Liver (tissue), 9 donors: Measurements from ENCODE around the gene SRXN1. TPM values are rescaled to one million over a fixed set of nuclear protein-coding genes. Genes with fewer than 3 reads are reported as not detected.

ENCODE experiments used
- DNase-seq: peaks from one replicate; pipeline ENCODE4 v3.0.0-alpha.2; 2017; ENCODE audit warnings: low spot score
- H3K27ac ChIP-seq, 2 donors: one replicate each; pipeline ENCODE4 v1.7.0; 2013; ENCODE audit warnings: inconsistent platforms in 2 of 2, low read length in 2 of 2, control low read depth in 1 of 2, low read depth in 1 of 2, mild to moderate bottlenecking in 1 of 2
- H3K27me3 ChIP-seq, 4 donors: one replicate each; pipeline versions ENCODE4 v1.6.1 to v1.7.0; 2013; ENCODE audit warnings: low read length in 3 of 4, inconsistent platforms in 1 of 4, mild to moderate bottlenecking in 1 of 4, moderate library complexity in 1 of 4; ENCODE audit not compliant: control insufficient read depth in 4 of 4, insufficient read depth in 4 of 4
- H3K36me3 ChIP-seq, 4 donors: one replicate each; pipeline versions ENCODE4 v1.6.1 to v1.7.0; 2013; ENCODE audit warnings: low read length in 3 of 4, mild to moderate bottlenecking in 3 of 4, low read depth in 1 of 4, moderate library complexity in 1 of 4; ENCODE audit not compliant: control insufficient read depth in 4 of 4, insufficient read depth in 3 of 4
- H3K4me1 ChIP-seq, 4 donors: one replicate each; pipeline versions ENCODE4 v1.6.1 to v1.7.0; 2013; ENCODE audit warnings: low read length in 3 of 4, mild to moderate bottlenecking in 3 of 4, moderate library complexity in 1 of 4; ENCODE audit not compliant: control insufficient read depth in 4 of 4, insufficient read depth in 4 of 4
- H3K4me3 ChIP-seq, 3 donors: one replicate each; pipeline versions ENCODE4 v1.6.1 to v1.7.0; 2013; ENCODE audit warnings: low read length in 3 of 3, control low read depth in 1 of 3, low read depth in 1 of 3, mild to moderate bottlenecking in 1 of 3
- H3K9ac ChIP-seq, 2 donors: one replicate each; pipeline ENCODE4 v1.7.0; 2013; ENCODE audit warnings: low read length in 2 of 2, mild to moderate bottlenecking in 2 of 2, moderate library complexity in 2 of 2, control low read depth in 1 of 2, low read depth in 1 of 2
- H3K9me3 ChIP-seq, 4 donors: one replicate each; pipeline versions ENCODE4 v1.6.1 to v1.7.0; 2013; ENCODE audit warnings: low read length in 3 of 4; ENCODE audit not compliant: control insufficient read depth in 4 of 4
- ATF3 ChIP-seq: IDR thresholded peaks from 2 replicates; pipeline ENCODE4 v1.6.1; 2016; ENCODE audit warnings: antibody characterized with exemption
- EGR1 ChIP-seq, 2 donors: IDR thresholded peaks; 2 replicates each; pipeline ENCODE4 v1.6.1; 2016 to 2018; ENCODE audit warnings: antibody characterized with exemption in 2 of 2, low read depth in 2 of 2
- FOXA1 ChIP-seq: IDR thresholded peaks from 2 replicates; pipeline ENCODE4 v1.6.1; 2016; ENCODE audit warnings: antibody characterized with exemption
- FOXA2 ChIP-seq: IDR thresholded peaks from 2 replicates; pipeline ENCODE4 v1.6.1; 2016; ENCODE audit warnings: antibody characterized with exemption
- GABPA ChIP-seq, 2 donors: IDR thresholded peaks in 1 of 2; conservative IDR thresholded peaks in 1 of 2; 2 replicates each; pipeline ENCODE4 v1.6.1; 2016; ENCODE audit warnings: antibody characterized with exemption in 2 of 2, mild to moderate bottlenecking in 1 of 2, moderate library complexity in 1 of 2
- HNF4A ChIP-seq, 2 donors: conservative IDR thresholded peaks; 2 replicates each; pipeline ENCODE4 v1.6.1; 2016; ENCODE audit warnings: antibody characterized with exemption in 2 of 2, mild to moderate bottlenecking in 2 of 2
- HNF4G ChIP-seq: IDR thresholded peaks from 2 replicates; pipeline ENCODE4 v1.6.1; 2016; ENCODE audit warnings: antibody characterized with exemption
- JUND ChIP-seq, 2 donors: IDR thresholded peaks; 2 replicates each; pipeline ENCODE4 v1.6.1; 2016; ENCODE audit warnings: antibody characterized with exemption in 2 of 2
- NR2F2 ChIP-seq: IDR thresholded peaks from 2 replicates; pipeline ENCODE4 v1.6.1; 2016; ENCODE audit warnings: antibody characterized with exemption
- RAD21 ChIP-seq, 2 donors: IDR thresholded peaks; 2 replicates each; pipeline ENCODE4 v1.6.1; 2016; ENCODE audit warnings: antibody characterized with exemption in 2 of 2, mild to moderate bottlenecking in 2 of 2
- RXRA ChIP-seq, 2 donors: IDR thresholded peaks; 2 replicates each; pipeline ENCODE4 v1.6.1; 2017 to 2018; ENCODE audit warnings: antibody characterized with exemption in 2 of 2, mild to moderate bottlenecking in 1 of 2
- SP1 ChIP-seq: IDR thresholded peaks from 2 replicates; pipeline ENCODE4 v1.6.1; 2018; ENCODE audit warnings: antibody characterized with exemption, mild to moderate bottlenecking
- TAF1 ChIP-seq: conservative IDR thresholded peaks from 2 replicates; pipeline ENCODE4 v1.6.1; 2016; ENCODE audit warnings: antibody characterized with exemption, mild to moderate bottlenecking
- YY1 ChIP-seq: IDR thresholded peaks from 2 replicates; pipeline ENCODE4 v1.6.1; 2016; ENCODE audit warnings: antibody characterized with exemption, mild to moderate bottlenecking
- WGBS: extraction: QIAGEN DNeasy Blood & Tissue Kit; methylation state at CpG from one replicate; pipeline ENCODE4 v1.1.7; 2013; 5-methylcytosine and 5-hydroxymethylcytosine counted together
- polyA plus RNA-seq, 2 donors: library from polyadenylated mRNA; stranded (reverse) in 1 of 2; unstranded in 1 of 2; fragments of 200-250 nt in 1 of 2; fragments of >200 nt in 1 of 2; fragmentation: Nextera tagmentation in 1 of 2; extraction: Ambion mirVana in 1 of 2; gene quantifications; one replicate each; pipeline versions ENCODE4 v1.2.1 to v1.2.3, GENCODE V29; 2013 to 2015
- total RNA-seq, 2 donors: library from RNA; depleted of rRNA; stranded (reverse); fragments of >200 nt; gene quantifications; one replicate each; pipeline ENCODE4 v1.2.3, GENCODE V29; 2014
- TF ChIP-seq, protein P1 (sequence below): IDR thresholded peaks from 2 replicates; pipeline ENCODE4 v1.6.1; 2016; ENCODE audit warnings: antibody characterized with exemption
- TF ChIP-seq, protein P2 (sequence below): IDR thresholded peaks from 2 replicates; pipeline ENCODE4 v1.6.1; 2016; ENCODE audit warnings: antibody characterized with exemption
- TF ChIP-seq, protein P3 (sequence below): IDR thresholded peaks from 2 replicates; pipeline ENCODE4 v1.6.1; 2016; ENCODE audit warnings: antibody characterized with exemption, mild to moderate bottlenecking
- TF ChIP-seq, protein P4 (sequence below): fragments of 150-350 bp; IDR thresholded peaks from 2 replicates; pipeline ENCODE4 v1.5.1; 2017; ENCODE audit warnings: improper control_type of control experiment, low read depth, low read length; ENCODE audit not compliant: missing input control
- donor health status: healthy.
- donor health status: healthy.
- donor health status: healthy.
- donor health status: healthy.
- donor health status: healthy.

The SRXN1 gene
- total and polyA plus RNA-seq, 4 donors: 14.3 to 60.2 (median 24.8) TPM

DNA sequence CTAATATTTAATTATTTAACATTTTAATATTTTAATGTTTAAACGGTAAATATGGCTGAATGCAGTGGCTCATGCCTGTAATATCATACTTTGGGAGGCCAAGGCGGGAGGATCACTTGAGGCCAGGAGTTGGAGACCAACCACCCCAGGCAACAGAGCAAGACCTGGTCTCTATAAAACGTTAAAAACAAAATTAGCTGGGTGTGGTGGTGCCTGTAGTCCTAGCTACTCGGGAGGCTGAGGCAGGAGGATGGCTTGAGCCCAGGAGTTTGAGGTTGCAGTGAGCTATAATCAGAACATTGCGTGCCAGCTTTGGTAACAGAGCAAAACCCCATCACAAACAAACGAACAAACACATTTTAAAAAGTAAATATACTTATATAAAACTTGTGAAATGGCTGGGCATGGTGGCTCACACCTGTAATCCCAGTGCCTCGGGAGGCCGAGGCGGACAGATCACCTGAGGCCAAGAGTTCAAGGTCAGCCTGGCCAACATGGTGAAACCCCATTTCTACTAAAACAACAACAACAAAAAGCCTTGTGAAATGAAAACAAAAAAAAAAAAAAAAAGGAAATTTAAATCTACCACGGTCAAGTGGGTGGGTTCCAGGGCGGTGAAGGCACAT, 8.2 kb downstream of the SRXN1 start:
- TF ChIP-seq GABPA (IDR thresholded peaks at IDR 0.05 in 1 of 2, conservative IDR thresholded peaks at IDR 0.05 in 1 of 2): no peak
- TF ChIP-seq, protein P1, sequence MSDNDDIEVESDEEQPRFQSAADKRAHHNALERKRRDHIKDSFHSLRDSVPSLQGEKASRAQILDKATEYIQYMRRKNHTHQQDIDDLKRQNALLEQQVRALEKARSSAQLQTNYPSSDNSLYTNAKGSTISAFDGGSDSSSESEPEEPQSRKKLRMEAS: no peak
- TF ChIP-seq JUND (IDR thresholded peaks at IDR 0.05): no peak
- TF ChIP-seq HNF4A (conservative IDR thresholded peaks at IDR 0.05): no peak
- TF ChIP-seq RAD21 (IDR thresholded peaks at IDR 0.05): no peak
- TF ChIP-seq TAF1: no peak
- TF ChIP-seq FOXA2: no peak
- TF ChIP-seq, protein P2, sequence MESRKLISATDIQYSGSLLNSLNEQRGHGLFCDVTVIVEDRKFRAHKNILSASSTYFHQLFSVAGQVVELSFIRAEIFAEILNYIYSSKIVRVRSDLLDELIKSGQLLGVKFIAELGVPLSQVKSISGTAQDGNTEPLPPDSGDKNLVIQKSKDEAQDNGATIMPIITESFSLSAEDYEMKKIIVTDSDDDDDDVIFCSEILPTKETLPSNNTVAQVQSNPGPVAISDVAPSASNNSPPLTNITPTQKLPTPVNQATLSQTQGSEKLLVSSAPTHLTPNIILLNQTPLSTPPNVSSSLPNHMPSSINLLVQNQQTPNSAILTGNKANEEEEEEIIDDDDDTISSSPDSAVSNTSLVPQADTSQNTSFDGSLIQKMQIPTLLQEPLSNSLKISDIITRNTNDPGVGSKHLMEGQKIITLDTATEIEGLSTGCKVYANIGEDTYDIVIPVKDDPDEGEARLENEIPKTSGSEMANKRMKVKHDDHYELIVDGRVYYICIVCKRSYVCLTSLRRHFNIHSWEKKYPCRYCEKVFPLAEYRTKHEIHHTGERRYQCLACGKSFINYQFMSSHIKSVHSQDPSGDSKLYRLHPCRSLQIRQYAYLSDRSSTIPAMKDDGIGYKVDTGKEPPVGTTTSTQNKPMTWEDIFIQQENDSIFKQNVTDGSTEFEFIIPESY: no peak
- TF ChIP-seq, protein P3, sequence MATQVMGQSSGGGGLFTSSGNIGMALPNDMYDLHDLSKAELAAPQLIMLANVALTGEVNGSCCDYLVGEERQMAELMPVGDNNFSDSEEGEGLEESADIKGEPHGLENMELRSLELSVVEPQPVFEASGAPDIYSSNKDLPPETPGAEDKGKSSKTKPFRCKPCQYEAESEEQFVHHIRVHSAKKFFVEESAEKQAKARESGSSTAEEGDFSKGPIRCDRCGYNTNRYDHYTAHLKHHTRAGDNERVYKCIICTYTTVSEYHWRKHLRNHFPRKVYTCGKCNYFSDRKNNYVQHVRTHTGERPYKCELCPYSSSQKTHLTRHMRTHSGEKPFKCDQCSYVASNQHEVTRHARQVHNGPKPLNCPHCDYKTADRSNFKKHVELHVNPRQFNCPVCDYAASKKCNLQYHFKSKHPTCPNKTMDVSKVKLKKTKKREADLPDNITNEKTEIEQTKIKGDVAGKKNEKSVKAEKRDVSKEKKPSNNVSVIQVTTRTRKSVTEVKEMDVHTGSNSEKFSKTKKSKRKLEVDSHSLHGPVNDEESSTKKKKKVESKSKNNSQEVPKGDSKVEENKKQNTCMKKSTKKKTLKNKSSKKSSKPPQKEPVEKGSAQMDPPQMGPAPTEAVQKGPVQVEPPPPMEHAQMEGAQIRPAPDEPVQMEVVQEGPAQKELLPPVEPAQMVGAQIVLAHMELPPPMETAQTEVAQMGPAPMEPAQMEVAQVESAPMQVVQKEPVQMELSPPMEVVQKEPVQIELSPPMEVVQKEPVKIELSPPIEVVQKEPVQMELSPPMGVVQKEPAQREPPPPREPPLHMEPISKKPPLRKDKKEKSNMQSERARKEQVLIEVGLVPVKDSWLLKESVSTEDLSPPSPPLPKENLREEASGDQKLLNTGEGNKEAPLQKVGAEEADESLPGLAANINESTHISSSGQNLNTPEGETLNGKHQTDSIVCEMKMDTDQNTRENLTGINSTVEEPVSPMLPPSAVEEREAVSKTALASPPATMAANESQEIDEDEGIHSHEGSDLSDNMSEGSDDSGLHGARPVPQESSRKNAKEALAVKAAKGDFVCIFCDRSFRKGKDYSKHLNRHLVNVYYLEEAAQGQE: no peak
- TF ChIP-seq YY1: no peak
- TF ChIP-seq HNF4G: no peak
- TF ChIP-seq, protein P4, sequence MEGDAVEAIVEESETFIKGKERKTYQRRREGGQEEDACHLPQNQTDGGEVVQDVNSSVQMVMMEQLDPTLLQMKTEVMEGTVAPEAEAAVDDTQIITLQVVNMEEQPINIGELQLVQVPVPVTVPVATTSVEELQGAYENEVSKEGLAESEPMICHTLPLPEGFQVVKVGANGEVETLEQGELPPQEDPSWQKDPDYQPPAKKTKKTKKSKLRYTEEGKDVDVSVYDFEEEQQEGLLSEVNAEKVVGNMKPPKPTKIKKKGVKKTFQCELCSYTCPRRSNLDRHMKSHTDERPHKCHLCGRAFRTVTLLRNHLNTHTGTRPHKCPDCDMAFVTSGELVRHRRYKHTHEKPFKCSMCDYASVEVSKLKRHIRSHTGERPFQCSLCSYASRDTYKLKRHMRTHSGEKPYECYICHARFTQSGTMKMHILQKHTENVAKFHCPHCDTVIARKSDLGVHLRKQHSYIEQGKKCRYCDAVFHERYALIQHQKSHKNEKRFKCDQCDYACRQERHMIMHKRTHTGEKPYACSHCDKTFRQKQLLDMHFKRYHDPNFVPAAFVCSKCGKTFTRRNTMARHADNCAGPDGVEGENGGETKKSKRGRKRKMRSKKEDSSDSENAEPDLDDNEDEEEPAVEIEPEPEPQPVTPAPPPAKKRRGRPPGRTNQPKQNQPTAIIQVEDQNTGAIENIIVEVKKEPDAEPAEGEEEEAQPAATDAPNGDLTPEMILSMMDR: no peak
- TF ChIP-seq FOXA1: no peak
- no peak for TF ChIP-seq NR2F2
- no peak for TF ChIP-seq ATF3
- no peak for TF ChIP-seq SP1
- no peak for TF ChIP-seq EGR1 (IDR thresholded peaks at IDR 0.05; ENCODE audit: low read depth in 2 of 2)
- TF ChIP-seq RXRA (IDR thresholded peaks at IDR 0.05): no peak
- no peaks in the 10 kb centered on the region for H3K27me3 ChIP-seq
- H3K9me3 ChIP-seq: peaks cover 0 to 3% (median 0%) of the 10 kb centered on the region in 4 donors
- H3K9ac ChIP-seq: no peak overlapping the region
- peaks cover 7 to 15% (median 13%) of the 10 kb centered on the region in 4 donors for H3K36me3 ChIP-seq
- no peak overlapping the region for H3K27ac ChIP-seq
- no peak for DNase-seq
- WGBS: 81% methylated on average over 11 of the region's 11 CpGs
- H3K4me3 ChIP-seq: no peak overlapping the region
- H3K4me1 ChIP-seq: peaks cover 4 to 16% (median 9%) of the 10 kb centered on the region in 4 donors
